HepG2 (cell line): ENCODE data around the gene FSCN2. TPM values are rescaled to one million over a fixed set of nuclear protein-coding genes. Genes with fewer than 3 reads are reported as not detected.

Source experiments
- ARNTL ChIP-seq: sonication (generic); formaldehyde crosslinking; IDR thresholded peaks from 2 replicates; pipeline ENCODE4 v1.4.0; 2020; ENCODE audit warnings: mild to moderate bottlenecking, missing genetic modification reagents
- HIVEP1 ChIP-seq: sonication (generic); formaldehyde crosslinking; IDR thresholded peaks from 2 replicates; pipeline ENCODE4 v1.4.0; 2020; ENCODE audit warnings: mild to moderate bottlenecking, missing genetic modification reagents
- PHF5A ChIP-seq: IDR thresholded peaks from one replicate; pipeline ENCODE4 v1.6.1; 2018; ENCODE audit warnings: low read depth, missing genetic modification reagents; ENCODE audit not compliant: unreplicated experiment
- POGZ ChIP-seq: sonication (generic); formaldehyde crosslinking; IDR thresholded peaks from 2 replicates; pipeline ENCODE4 v1.4.0; 2020; ENCODE audit warnings: mild to moderate bottlenecking, missing genetic modification reagents
- RBFOX2 ChIP-seq: fragments of 200-400 bp; formaldehyde crosslinking; IDR thresholded peaks from 2 replicates; pipeline ENCODE4 v1.6.1; 2017; ENCODE audit warnings: low read depth, mild to moderate bottlenecking, low read length
- STAG1 ChIP-seq: sonication (generic); formaldehyde crosslinking; IDR thresholded peaks from 2 replicates; pipeline ENCODE4 v1.4.0; 2020; ENCODE audit warnings: missing genetic modification reagents
- YY1 ChIP-seq: IDR thresholded peaks from 2 replicates; pipeline ENCODE4 v1.6.1; 2011; ENCODE audit warnings: low read length, low read depth, moderate library complexity, mild to moderate bottlenecking; ENCODE audit not compliant: insufficient read depth, insufficient replicate concordance
- ZNF230 ChIP-seq: sonication (generic); formaldehyde crosslinking; IDR thresholded peaks from 2 replicates; pipeline ENCODE4 v1.4.0; 2020; ENCODE audit warnings: mild to moderate bottlenecking, missing genetic modification reagents
- ZNF34 ChIP-seq: sonication (generic); formaldehyde crosslinking; IDR thresholded peaks from 2 replicates; pipeline ENCODE4 v1.4.0; 2020; ENCODE audit warnings: mild to moderate bottlenecking, missing genetic modification reagents, borderline replicate concordance
- ZNF564 ChIP-seq: sonication (generic); formaldehyde crosslinking; IDR thresholded peaks from 2 replicates; pipeline ENCODE4 v1.8.1; 2023; ENCODE audit warnings: mild to moderate bottlenecking, missing genetic modification reagents
- ZNF616 ChIP-seq: sonication (generic); formaldehyde crosslinking; IDR thresholded peaks from 2 replicates; pipeline ENCODE4 v1.5.0; 2020; ENCODE audit warnings: low read depth, mild to moderate bottlenecking, missing genetic modification reagents
- ZNF749 ChIP-seq: sonication (generic); formaldehyde crosslinking; IDR thresholded peaks from 2 replicates; pipeline ENCODE4 v1.8.0; 2022; ENCODE audit warnings: mild to moderate bottlenecking, missing genetic modification reagents, moderate library complexity, borderline replicate concordance
- ZSCAN25 ChIP-seq: sonication (generic); formaldehyde crosslinking; IDR thresholded peaks from 2 replicates; pipeline ENCODE4 v1.8.0; 2022; ENCODE audit warnings: mild to moderate bottlenecking, missing genetic modification reagents
- polyA plus RNA-seq, 8 experiments: library from polyadenylated mRNA; depleted of rRNA in 3 of 8; stranded (reverse) in 7 of 8; unstranded in 1 of 8; fragments of >200 nt; fragmentation: Illumina TruSeq in 4 of 8; extraction: Trizol in 4 of 8; gene quantifications; 2 replicates each; pipeline versions ENCODE4 v1.2.1 to v1.2.3, GENCODE V29; 2011 to 2016; ENCODE audit warnings: low read depth in 4 of 8, missing spikeins in 1 of 8, mixed read lengths in 1 of 8; ENCODE audit not compliant: insufficient read depth in 1 of 8
- total RNA-seq, 5 experiments: library from RNA; depleted of rRNA; stranded (reverse); fragments of >200 nt; fragmentation: Illumina TruSeq; extraction: Trizol; gene quantifications; 2 replicates each; pipeline ENCODE4 v1.2.3, GENCODE V29; 2016; ENCODE audit warnings: low read depth in 1 of 5
- TF ChIP-seq, protein P1 (sequence below): sonication (generic); formaldehyde crosslinking; IDR thresholded peaks from 2 replicates; pipeline ENCODE4 v1.8.0; 2022; ENCODE audit warnings: missing genetic modification reagents, mild to moderate bottlenecking, moderate library complexity, borderline replicate concordance
- TF ChIP-seq, protein P2 (sequence below): sonication (generic); formaldehyde crosslinking; IDR thresholded peaks from one replicate; pipeline ENCODE4 v1.5.1; 2020; ENCODE audit warnings: mild to moderate bottlenecking, missing genetic modification reagents; ENCODE audit errors: not compliant biosample characterization
- TF ChIP-seq, protein P3 (sequence below): sonication (generic); formaldehyde crosslinking; conservative IDR thresholded peaks from 2 replicates; pipeline ENCODE4 v1.4.0; 2020; ENCODE audit warnings: mild to moderate bottlenecking, missing genetic modification reagents, moderate library complexity

The FSCN2 gene
- total and polyA plus RNA-seq, 2 of the 13 experiments (the other 11 are each of a cell fraction or from before 2014, with no cell fraction given) = 0.09 TPM; not detected in 1

DNA sequence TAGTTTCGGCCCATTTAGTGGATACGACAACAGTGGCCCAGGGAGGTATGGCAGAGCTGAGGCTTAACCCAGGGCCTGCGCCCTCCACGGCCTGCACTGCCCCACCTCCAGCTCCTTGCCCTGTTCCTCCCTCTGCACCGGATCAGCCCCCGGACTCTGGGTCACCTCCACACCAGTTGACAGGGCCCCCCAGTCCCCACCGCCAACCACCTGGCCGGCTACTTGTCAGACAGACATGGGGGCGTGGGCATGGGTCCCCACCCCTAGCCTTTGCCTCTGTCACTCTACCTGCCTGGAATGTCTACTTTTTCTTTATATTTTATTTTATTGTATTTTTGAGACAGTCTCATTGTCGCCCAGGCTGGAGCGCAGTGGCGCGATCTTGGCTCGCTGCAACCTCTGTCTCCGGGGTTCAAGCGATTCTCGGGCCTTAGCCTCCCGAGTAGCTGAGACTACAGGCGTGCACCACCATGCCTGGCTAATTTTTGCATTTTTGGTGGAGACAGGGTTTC, 12.6 kb upstream of the FSCN2 start (continued):
- TF ChIP-seq, protein P1, sequence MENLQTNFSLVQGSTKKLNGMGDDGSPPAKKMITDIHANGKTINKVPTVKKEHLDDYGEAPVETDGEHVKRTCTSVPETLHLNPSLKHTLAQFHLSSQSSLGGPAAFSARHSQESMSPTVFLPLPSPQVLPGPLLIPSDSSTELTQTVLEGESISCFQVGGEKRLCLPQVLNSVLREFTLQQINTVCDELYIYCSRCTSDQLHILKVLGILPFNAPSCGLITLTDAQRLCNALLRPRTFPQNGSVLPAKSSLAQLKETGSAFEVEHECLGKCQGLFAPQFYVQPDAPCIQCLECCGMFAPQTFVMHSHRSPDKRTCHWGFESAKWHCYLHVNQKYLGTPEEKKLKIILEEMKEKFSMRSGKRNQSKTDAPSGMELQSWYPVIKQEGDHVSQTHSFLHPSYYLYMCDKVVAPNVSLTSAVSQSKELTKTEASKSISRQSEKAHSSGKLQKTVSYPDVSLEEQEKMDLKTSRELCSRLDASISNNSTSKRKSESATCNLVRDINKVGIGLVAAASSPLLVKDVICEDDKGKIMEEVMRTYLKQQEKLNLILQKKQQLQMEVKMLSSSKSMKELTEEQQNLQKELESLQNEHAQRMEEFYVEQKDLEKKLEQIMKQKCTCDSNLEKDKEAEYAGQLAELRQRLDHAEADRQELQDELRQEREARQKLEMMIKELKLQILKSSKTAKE (CRISPR knock-in tag) = no peak
- TF ChIP-seq ZNF564 (CRISPR knock-in tag) (no peak), POGZ (CRISPR knock-in tag) (no peak), ZSCAN25 (no peak), STAG1 (CRISPR knock-in tag) (no peak), ZNF230 (no peak), ZNF749 (no peak), RBFOX2 (no peak), ZNF34 (CRISPR knock-in tag) (no peak), HIVEP1 (CRISPR knock-in tag) (0 out of 2 replicates have a peak, but pooled peaks have one; percentile 35), ZNF616 (CRISPR knock-in tag) (no peak), ARNTL (CRISPR knock-in tag) (no peak), PHF5A (no peak), YY1 (no peak)
- TF ChIP-seq, protein P2, sequence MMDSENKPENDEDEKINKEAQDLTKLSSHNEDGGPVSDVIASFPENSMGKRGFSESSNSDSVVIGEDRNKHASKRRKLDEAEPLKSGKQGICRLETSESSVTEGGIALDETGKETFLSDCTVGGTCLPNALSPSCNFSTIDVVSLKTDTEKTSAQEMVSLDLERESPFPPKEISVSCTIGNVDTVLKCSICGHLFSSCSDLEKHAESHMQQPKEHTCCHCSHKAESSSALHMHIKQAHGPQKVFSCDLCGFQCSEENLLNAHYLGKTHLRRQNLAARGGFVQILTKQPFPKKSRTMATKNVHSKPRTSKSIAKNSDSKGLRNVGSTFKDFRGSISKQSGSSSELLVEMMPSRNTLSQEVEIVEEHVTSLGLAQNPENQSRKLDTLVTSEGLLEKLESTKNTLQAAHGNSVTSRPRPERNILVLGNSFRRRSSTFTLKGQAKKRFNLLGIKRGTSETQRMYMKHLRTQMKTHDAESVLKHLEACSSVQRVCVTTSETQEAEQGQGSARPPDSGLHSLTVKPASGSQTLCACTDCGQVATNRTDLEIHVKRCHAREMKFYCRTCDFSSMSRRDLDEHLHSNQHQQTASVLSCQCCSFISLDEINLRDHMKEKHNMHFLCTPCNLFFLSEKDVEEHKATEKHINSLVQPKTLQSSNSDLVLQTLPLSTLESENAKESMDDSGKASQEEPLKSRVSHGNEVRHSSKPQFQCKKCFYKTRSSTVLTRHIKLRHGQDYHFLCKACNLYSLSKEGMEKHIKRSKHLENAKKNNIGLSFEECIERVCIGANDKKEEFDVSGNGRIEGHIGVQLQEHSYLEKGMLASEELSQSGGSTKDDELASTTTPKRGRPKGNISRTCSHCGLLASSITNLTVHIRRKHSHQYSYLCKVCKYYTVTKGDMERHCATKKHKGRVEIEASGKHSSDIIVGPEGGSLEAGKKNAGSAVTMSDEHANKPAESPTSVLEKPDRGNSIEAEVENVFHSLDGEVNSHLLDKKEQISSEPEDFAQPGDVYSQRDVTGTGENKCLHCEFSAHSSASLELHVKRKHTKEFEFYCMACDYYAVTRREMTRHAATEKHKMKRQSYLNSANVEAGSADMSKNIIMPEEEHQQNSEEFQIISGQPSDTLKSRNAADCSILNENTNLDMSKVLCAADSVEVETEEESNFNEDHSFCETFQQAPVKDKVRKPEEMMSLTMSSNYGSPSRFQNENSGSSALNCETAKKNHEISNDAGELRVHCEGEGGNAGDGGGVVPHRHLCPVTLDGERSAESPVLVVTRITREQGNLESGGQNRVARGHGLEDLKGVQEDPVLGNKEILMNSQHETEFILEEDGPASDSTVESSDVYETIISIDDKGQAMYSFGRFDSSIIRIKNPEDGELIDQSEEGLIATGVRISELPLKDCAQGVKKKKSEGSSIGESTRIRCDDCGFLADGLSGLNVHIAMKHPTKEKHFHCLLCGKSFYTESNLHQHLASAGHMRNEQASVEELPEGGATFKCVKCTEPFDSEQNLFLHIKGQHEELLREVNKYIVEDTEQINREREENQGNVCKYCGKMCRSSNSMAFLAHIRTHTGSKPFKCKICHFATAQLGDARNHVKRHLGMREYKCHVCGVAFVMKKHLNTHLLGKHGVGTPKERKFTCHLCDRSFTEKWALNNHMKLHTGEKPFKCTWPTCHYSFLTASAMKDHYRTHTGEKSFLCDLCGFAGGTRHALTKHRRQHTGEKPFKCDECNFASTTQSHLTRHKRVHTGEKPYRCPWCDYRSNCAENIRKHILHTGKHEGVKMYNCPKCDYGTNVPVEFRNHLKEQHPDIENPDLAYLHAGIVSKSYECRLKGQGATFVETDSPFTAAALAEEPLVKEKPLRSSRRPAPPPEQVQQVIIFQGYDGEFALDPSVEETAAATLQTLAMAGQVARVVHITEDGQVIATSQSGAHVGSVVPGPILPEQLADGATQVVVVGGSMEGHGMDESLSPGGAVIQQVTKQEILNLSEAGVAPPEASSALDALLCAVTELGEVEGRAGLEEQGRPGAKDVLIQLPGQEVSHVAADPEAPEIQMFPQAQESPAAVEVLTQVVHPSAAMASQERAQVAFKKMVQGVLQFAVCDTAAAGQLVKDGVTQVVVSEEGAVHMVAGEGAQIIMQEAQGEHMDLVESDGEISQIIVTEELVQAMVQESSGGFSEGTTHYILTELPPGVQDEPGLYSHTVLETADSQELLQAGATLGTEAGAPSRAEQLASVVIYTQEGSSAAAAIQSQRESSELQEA = no peak
- TF ChIP-seq, protein P3, sequence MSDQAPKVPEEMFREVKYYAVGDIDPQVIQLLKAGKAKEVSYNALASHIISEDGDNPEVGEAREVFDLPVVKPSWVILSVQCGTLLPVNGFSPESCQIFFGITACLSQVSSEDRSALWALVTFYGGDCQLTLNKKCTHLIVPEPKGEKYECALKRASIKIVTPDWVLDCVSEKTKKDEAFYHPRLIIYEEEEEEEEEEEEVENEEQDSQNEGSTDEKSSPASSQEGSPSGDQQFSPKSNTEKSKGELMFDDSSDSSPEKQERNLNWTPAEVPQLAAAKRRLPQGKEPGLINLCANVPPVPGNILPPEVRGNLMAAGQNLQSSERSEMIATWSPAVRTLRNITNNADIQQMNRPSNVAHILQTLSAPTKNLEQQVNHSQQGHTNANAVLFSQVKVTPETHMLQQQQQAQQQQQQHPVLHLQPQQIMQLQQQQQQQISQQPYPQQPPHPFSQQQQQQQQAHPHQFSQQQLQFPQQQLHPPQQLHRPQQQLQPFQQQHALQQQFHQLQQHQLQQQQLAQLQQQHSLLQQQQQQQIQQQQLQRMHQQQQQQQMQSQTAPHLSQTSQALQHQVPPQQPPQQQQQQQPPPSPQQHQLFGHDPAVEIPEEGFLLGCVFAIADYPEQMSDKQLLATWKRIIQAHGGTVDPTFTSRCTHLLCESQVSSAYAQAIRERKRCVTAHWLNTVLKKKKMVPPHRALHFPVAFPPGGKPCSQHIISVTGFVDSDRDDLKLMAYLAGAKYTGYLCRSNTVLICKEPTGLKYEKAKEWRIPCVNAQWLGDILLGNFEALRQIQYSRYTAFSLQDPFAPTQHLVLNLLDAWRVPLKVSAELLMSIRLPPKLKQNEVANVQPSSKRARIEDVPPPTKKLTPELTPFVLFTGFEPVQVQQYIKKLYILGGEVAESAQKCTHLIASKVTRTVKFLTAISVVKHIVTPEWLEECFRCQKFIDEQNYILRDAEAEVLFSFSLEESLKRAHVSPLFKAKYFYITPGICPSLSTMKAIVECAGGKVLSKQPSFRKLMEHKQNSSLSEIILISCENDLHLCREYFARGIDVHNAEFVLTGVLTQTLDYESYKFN (CRISPR knock-in tag) = peak; percentile 3; the same call in 1 of the 2 replicates
